Natural killer cell (primary cell): ENCODE measurements around the gene NAPB. TPM values are rescaled to one million over a fixed set of nuclear protein-coding genes. Genes with fewer than 3 reads are reported as not detected.
A peak's percentile ranks its signal among the peaks of the same experiment; 100 is the strongest.

Source experiments
- ATAC-seq, 3 donors: fragments of 150-1000 bp in 2 of 3; fragments of 200-7000 bp in 1 of 3; cut with Tn5 transposase; 1 replicate in 1 of 3; 2 replicates in 2 of 3; pipeline ENCODE4 v1.10.0; 2021; ENCODE audit warnings: mild to moderate bottlenecking in 2 of 3, moderate library complexity in 2 of 3
- DNase-seq, 2 donors: peaks; one replicate each; pipeline versions ENCODE4 v3.0.0 to v3.0.0-alpha.2; 2013 to 2021; ENCODE audit warnings: mixed read lengths in 1 of 2
- H3K27ac ChIP-seq: one replicate; pipeline ENCODE4 v1.5.1; 2013; ENCODE audit warnings: mild to moderate bottlenecking, low read length
- H3K27me3 ChIP-seq: one replicate; pipeline ENCODE4 v1.6.1; 2013; ENCODE audit warnings: low read length; ENCODE audit not compliant: control insufficient read depth, insufficient read depth
- H3K36me3 ChIP-seq: one replicate; pipeline ENCODE4 v1.6.1; 2013; ENCODE audit warnings: low read length; ENCODE audit not compliant: control insufficient read depth, insufficient read depth
- H3K4me1 ChIP-seq: one replicate; pipeline ENCODE4 v1.6.1; 2013; ENCODE audit warnings: low read length; ENCODE audit not compliant: control insufficient read depth, insufficient read depth
- H3K4me3 ChIP-seq: one replicate; pipeline ENCODE4 v1.5.1; 2013; ENCODE audit warnings: low read length
- H3K9me3 ChIP-seq: one replicate; pipeline ENCODE4 v1.6.1; 2013; ENCODE audit warnings: low read length; ENCODE audit not compliant: control insufficient read depth, insufficient read depth
- H3K27ac Mint-ChIP-seq, 2 donors: one replicate each; pipeline ENCODE4 v1.8.0; 2022; ENCODE audit warnings: mild to moderate bottlenecking in 2 of 2, mixed read lengths in 2 of 2, moderate library complexity in 1 of 2
- H3K27me3 Mint-ChIP-seq, 2 donors: one replicate each; pipeline ENCODE4 v1.8.0; 2022; ENCODE audit warnings: low read depth in 2 of 2, mixed read lengths in 2 of 2
- H3K36me3 Mint-ChIP-seq: one replicate; pipeline ENCODE4 v1.8.0; 2022; ENCODE audit warnings: mixed read lengths
- H3K4me1 Mint-ChIP-seq, 2 donors: one replicate each; pipeline ENCODE4 v1.8.0; 2022; ENCODE audit warnings: mixed read lengths in 2 of 2
- H3K4me3 Mint-ChIP-seq: one replicate; pipeline ENCODE4 v1.8.0; 2022; ENCODE audit warnings: mild to moderate bottlenecking, moderate library complexity, mixed read lengths
- H3K9me3 Mint-ChIP-seq, 2 donors: one replicate each; pipeline ENCODE4 v1.8.0; 2022; ENCODE audit warnings: mixed read lengths in 2 of 2
- CTCF ChIP-seq: fragments of 200-600 bp; IDR thresholded peaks from one replicate; pipeline ENCODE4 v1.8.0; 2022; ENCODE audit warnings: antibody characterized with exemption
- WGBS: methylation state at CpG from one replicate; pipeline ENCODE4 v1.1.7; 2013; ENCODE audit warnings: missing lambda C conversion rate; ENCODE audit not compliant: insufficient coverage; 5-methylcytosine and 5-hydroxymethylcytosine counted together
- intact Hi-C: fragments of 100-400 bp; cut with micrococcal nuclease; formaldehyde crosslinking; loops from one replicate; pipeline ENCODE4 v1.14.2; 2022
- total RNA-seq, 4 donors: library from RNA; stranded (reverse); fragments of 120-200 nt in 1 of 4; gene quantifications; one replicate each; pipeline versions ENCODE4 v1.2.3 to v1.2.4, GENCODE V29; 2013 to 2022

The NAPB gene
- total RNA-seq, 3 donors from 2014 or later (not counting 1 experiment from before 2014, with no cell fraction given) = 22.8 to 23.9 (median 22.9) TPM

GRCh38 chr20:23366384-23366783 is 54.9 kb downstream of the NAPB start:
- Histone ChIP-seq H3K36me3 (peaks cover 35% of the 10 kb centered on the region), H3K4me1 (peaks cover 24% of the 10 kb centered on the region), H3K4me3 (no peak overlapping the region), H3K27me3 (no peaks in the 10 kb centered on the region), H3K27ac (peak overlapping the region; percentile 27), H3K9me3 (no peaks in the 10 kb centered on the region)
- DNase-seq (peak in 1 of 2 donors; percentile 50), ATAC-seq (no peak)
- Mint-ChIP-seq H3K36me3 (peaks cover 11% of the 10 kb centered on the region), H3K27ac (peak overlapping the region; percentile 77 to 92), H3K4me3 (peak overlapping the region; percentile 72), H3K27me3 (no peaks in the 10 kb centered on the region), H3K9me3 (no peaks in the 10 kb centered on the region), H3K4me1 (peaks cover 42 to 44% of the 10 kb centered on the region in 2 donors)
- WGBS = 33% methylated on average over 1 of the region's 1 CpG
- TF ChIP-seq CTCF = no peak
- intact Hi-C loops = loop anchor here (10.0 kb wide), 1 partner anchor 1588 kb away; no protein-coding TSS in a partner anchor

GRCh38 chr20:23365390-23366165 is 55.7 kb downstream of the NAPB start:
- Histone ChIP-seq H3K9me3 (no peaks in the 10 kb centered on the region), H3K27ac (peak overlapping the region; percentile 27), H3K36me3 (peaks cover 27% of the 10 kb centered on the region), H3K27me3 (no peaks in the 10 kb centered on the region), H3K4me3 (no peak overlapping the region), H3K4me1 (peaks cover 32% of the 10 kb centered on the region)
- H3K27ac Mint-ChIP-seq = peak overlapping the region; percentile 98
- no peak for DNase-seq
- H3K36me3 Mint-ChIP-seq = peaks cover 11% of the 10 kb centered on the region
- H3K4me1 Mint-ChIP-seq = peaks cover 46 to 51% of the 10 kb centered on the region in 2 donors
- no peaks in the 10 kb centered on the region for H3K27me3 Mint-ChIP-seq
- H3K4me3 Mint-ChIP-seq = peak overlapping the region; percentile 72
- no peak for TF ChIP-seq CTCF
- ATAC-seq = no peak
- no peaks in the 10 kb centered on the region for H3K9me3 Mint-ChIP-seq
- intact Hi-C loops = loop anchor here (10.0 kb wide), 1 partner anchor 1589 kb away; no protein-coding TSS in a partner anchor
- 97% methylated on average over 65 of the region's 65 CpGs for WGBS

GRCh38 chr20:23363257-23363649 is 58.0 kb downstream of the NAPB start:
- H3K9me3 Mint-ChIP-seq = no peaks in the 10 kb centered on the region
- peak overlapping the region; percentile 98 for H3K4me3 Mint-ChIP-seq
- no peak for DNase-seq
- H3K27me3 ChIP-seq = no peaks in the 10 kb centered on the region
- no peak overlapping the region for H3K4me3 ChIP-seq
- peaks cover 4% of the 10 kb centered on the region for H3K36me3 ChIP-seq
- peak overlapping the region; percentile 96 for H3K27ac ChIP-seq
- 80% methylated on average over 4 of the region's 4 CpGs for WGBS
- peak overlapping the region; percentile 98 for H3K27ac Mint-ChIP-seq
- peaks cover 37% of the 10 kb centered on the region for H3K4me1 ChIP-seq
- H3K4me1 Mint-ChIP-seq = peaks cover 51 to 59% of the 10 kb centered on the region in 2 donors
- TF ChIP-seq CTCF = no peak
- intact Hi-C loops = loop anchor here (2.0 to 10.0 kb wide), 2 partner anchors 58 to 1592 kb away; partner anchors contain the start of gene NAPB
- ATAC-seq = no peak
- no peaks in the 10 kb centered on the region for H3K27me3 Mint-ChIP-seq
- no peaks in the 10 kb centered on the region for H3K9me3 ChIP-seq
- peaks cover 11% of the 10 kb centered on the region for H3K36me3 Mint-ChIP-seq
